BLaER1 treated with 17β-estradiol and CSF1 and Interleukin-3, amounts not matched to agents 10 nM and 100 nM (cell line): ENCODE results near the gene SCAMP5.

ENCODE experiments used
- H3K27ac ChIP-seq, 11 experiments: shearing (Covaris generic); formaldehyde crosslinking; 2 replicates each; pipeline ENCODE4 v1.8.1; 2022
- H3K27me3 ChIP-seq, 11 experiments: shearing (Covaris generic); formaldehyde crosslinking; 2 replicates each; pipeline ENCODE4 v1.8.1; 2022
- H3K36me3 ChIP-seq, 11 experiments: shearing (Covaris generic); formaldehyde crosslinking; 2 replicates each; pipeline ENCODE4 v1.8.1; 2022
- H3K4me1 ChIP-seq, 10 experiments: shearing (Covaris generic); formaldehyde crosslinking; 2 replicates each; pipeline ENCODE4 v1.8.1; 2022
- H3K4me2 ChIP-seq, 11 experiments: shearing (Covaris generic); formaldehyde crosslinking; 2 replicates each; pipeline ENCODE4 v1.8.1; 2022
- H3K4me3 ChIP-seq, 10 experiments: shearing (Covaris generic); formaldehyde crosslinking; 2 replicates each; pipeline ENCODE4 v1.8.1; 2022
- H3K9ac ChIP-seq, 11 experiments: shearing (Covaris generic); formaldehyde crosslinking; 2 replicates each; pipeline ENCODE4 v1.8.1; 2022
- H3K9me3 ChIP-seq, 11 experiments: shearing (Covaris generic); formaldehyde crosslinking; replicated peaks in 1 of 11; 2 replicates each; pipeline ENCODE4 v1.8.1; 2022
- H4K20me1 ChIP-seq, 11 experiments: shearing (Covaris generic); formaldehyde crosslinking; 2 replicates each; pipeline ENCODE4 v1.8.1; 2022
- Cebpa-rat ChIP-seq, 11 experiments: shearing (Covaris generic); IDR thresholded peaks; 2 replicates each; pipeline ENCODE4 v1.8.1; 2022

Gene SCAMP5

DNA sequence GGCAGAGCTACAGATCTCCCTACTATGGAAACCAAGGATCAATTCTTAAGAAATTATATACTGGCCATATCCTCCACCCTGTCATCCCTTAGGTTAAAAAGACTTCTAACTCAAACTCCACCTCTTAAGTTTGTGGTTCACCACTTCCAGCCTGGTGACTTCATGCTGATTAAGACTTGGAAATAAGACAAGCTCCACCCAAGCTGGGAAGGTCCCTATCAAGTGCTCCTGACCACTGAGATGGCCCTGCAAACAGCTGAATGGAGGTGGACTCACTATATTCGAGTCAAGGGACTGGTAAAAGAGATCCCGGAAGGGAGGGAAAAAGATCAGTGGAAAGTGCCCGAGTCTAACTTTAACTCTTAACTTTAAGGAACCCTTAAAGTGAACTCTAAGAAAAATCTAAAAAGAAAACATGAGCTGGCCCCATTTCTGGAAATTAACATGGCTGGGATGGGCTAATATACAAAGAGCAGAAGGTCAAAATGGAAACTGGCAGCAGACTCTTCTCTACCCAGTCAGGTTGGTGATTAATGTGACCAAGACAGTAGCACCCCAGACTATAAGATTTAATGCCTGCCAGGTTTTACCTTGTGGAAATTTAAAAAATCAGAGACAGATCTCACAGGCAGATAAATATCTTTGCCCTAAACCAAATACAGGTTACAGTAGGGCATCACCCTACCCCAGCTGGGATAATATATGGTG is 71.9 kb downstream of the SCAMP5 start:
- H3K36me3 ChIP-seq = no peaks in the 10 kb centered on the region
- H3K4me2 ChIP-seq = peak overlapping the region; percentile 20 to 89 (median 67); a peak in 21 of 22 replicates
- H3K4me3 ChIP-seq = no peak overlapping the region
- peaks cover 24 to 93% (median 44%) of the 10 kb centered on the region in 10 experiments for H3K4me1 ChIP-seq
- TF ChIP-seq Cebpa-rat (IDR thresholded peaks at IDR 0.05) = no peak
- peak overlapping the region in 2 of 11 experiments; percentile 16 to 18; a peak in 2 of 22 replicates for H3K9ac ChIP-seq
- no peaks in the 10 kb centered on the region; a peak in 1 of 22 replicates for H3K9me3 ChIP-seq
- peak overlapping the region in 5 of 11 experiments; percentile 15 to 46 (median 40); a peak in 7 of 22 replicates for H3K27ac ChIP-seq
- no peaks in the 10 kb centered on the region for H3K27me3 ChIP-seq
- H4K20me1 ChIP-seq = no peaks in the 10 kb centered on the region; a peak in 1 of 22 replicates

DNA sequence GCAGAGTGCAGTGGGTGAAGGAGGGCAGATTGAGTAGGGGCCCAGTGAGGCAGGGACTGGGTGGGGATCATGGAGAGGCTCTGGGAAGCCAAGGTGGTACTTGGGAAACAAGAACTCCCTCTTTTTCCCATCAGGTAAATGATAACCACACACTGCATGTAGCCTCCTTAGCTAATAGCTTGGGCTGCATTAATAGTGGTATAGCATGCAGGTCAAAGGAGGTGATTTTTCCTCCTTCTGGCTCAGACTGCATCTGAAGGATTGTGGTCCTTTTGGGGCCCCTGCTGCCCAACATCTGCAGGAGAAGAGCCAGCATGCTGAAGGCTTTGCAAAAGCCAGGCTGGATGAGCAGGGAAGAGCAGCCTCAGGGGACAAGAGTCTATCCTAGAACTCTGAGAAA is 73.4 kb downstream of the SCAMP5 start:
- H3K9me3 ChIP-seq = peaks cover 0 to 8% (median 0%) of the 10 kb centered on the region in 11 experiments; a peak in 6 of 22 replicates
- H4K20me1 ChIP-seq = no peaks in the 10 kb centered on the region; a peak in 1 of 22 replicates
- no peak overlapping the region for H3K4me3 ChIP-seq
- peaks cover 24 to 98% (median 52%) of the 10 kb centered on the region in 10 experiments for H3K4me1 ChIP-seq
- no peaks in the 10 kb centered on the region for H3K36me3 ChIP-seq
- no peaks in the 10 kb centered on the region for H3K27me3 ChIP-seq
- peak overlapping the region in 1 of 11 experiments; percentile 61; a peak in 2 of 22 replicates for H3K27ac ChIP-seq
- TF ChIP-seq Cebpa-rat (IDR thresholded peaks at IDR 0.05) = no peak
- no peak overlapping the region for H3K9ac ChIP-seq
- peak overlapping the region in 4 of 11 experiments; percentile 75 to 89 (median 80); a peak in 8 of 22 replicates for H3K4me2 ChIP-seq

DNA sequence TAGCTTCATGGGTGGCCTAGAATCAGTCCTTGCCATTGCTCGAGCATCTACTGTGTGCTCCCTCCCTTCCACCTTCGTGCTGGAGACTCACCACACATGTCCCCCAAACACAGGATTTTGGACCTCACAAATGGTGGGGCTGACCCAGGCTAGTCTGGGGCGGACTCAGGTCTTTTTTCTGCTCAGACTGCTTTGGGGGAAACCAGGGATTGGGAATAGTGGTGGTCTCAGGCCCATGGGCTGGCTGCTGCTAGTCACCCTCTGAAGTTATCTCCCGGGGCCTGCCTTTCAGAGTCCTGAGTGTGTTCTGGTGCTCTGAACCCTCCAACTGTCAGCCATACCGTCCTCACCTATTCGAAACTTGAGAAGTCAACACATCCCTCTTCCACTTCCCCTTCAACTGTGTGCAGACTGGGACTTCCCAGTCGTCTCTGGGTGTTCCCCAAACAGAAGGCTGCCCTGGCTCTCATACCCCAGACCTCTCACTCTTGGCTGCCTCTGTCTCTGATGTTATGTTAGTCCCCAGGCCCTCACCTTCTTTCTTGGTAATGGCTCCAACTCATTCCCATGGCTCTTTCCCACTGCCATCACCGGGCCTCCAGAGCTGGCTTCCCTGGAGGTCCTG is 74.0 kb downstream of the SCAMP5 start:
- H3K27ac ChIP-seq = peak overlapping the region in 6 of 11 experiments; percentile 2 to 61 (median 30); a peak in 7 of 22 replicates
- H3K4me2 ChIP-seq = peak overlapping the region in 8 of 11 experiments; percentile 6 to 89 (median 70); a peak in 14 of 22 replicates
- no peak overlapping the region for H3K9ac ChIP-seq
- H4K20me1 ChIP-seq = no peaks in the 10 kb centered on the region; a peak in 1 of 22 replicates
- peaks cover 24 to 99% (median 51%) of the 10 kb centered on the region in 10 experiments for H3K4me1 ChIP-seq
- no peak overlapping the region for H3K4me3 ChIP-seq
- H3K36me3 ChIP-seq = no peaks in the 10 kb centered on the region
- H3K27me3 ChIP-seq = no peaks in the 10 kb centered on the region
- TF ChIP-seq Cebpa-rat (IDR thresholded peaks at IDR 0.05) = no peak
- H3K9me3 ChIP-seq = peaks cover 0 to 15% (median 6%) of the 10 kb centered on the region in 11 experiments; a peak in 17 of 22 replicates

DNA sequence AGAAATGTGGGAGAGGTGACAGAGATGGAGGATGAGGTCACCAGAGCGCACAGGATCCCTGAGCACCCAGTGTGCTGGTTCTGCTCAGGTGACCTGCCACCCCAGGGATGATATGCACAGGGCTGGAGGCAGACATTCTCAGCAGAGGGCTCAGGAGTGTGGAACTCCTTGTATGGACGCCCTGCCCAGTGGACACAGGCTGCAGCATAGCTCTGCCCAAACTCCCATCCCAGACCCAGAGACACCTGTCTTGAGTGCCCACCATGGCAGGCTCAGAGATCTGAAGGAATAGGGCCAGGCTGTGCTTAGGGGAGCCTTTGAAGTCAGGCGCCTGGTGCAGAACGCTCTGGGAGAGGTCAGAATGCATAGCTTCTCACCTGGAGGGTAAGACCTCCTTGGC is 75.3 kb downstream of the SCAMP5 start:
- H3K4me3 ChIP-seq = no peak overlapping the region
- H3K4me2 ChIP-seq = peak overlapping the region in 2 of 11 experiments; percentile 82 to 89; a peak in 4 of 22 replicates
- peaks cover 18 to 90% (median 40%) of the 10 kb centered on the region in 10 experiments for H3K4me1 ChIP-seq
- H3K9ac ChIP-seq = no peak overlapping the region
- no peaks in the 10 kb centered on the region for H3K27me3 ChIP-seq
- H4K20me1 ChIP-seq = no peaks in the 10 kb centered on the region; a peak in 1 of 22 replicates
- peak overlapping the region in 1 of 11 experiments; percentile 6; a peak in 1 of 22 replicates for H3K27ac ChIP-seq
- peaks cover 0 to 5% (median 0%) of the 10 kb centered on the region in 11 experiments; a peak in 1 of 22 replicates for H3K36me3 ChIP-seq
- no peak for TF ChIP-seq Cebpa-rat (IDR thresholded peaks at IDR 0.05)
- H3K9me3 ChIP-seq = peaks cover 10 to 28% (median 19%) of the 10 kb centered on the region in 11 experiments
